NCI-H82 treated with DMSO at 0.1 percent for 48 hours (cell line): Measurements from ENCODE around the gene TBC1D32.
"Not testable (repeated sequence)": the region's sequence is repeated elsewhere in the genome, so short reads cannot be mapped to it uniquely, and the experiment has no call there.

Source experiments
- DNase-seq: peaks from one replicate; lab custom pipeline; 2025; ENCODE audit not compliant: unreplicated experiment; lab: John Stamatoyannopoulos, UW

Gene TBC1D32

DNA sequence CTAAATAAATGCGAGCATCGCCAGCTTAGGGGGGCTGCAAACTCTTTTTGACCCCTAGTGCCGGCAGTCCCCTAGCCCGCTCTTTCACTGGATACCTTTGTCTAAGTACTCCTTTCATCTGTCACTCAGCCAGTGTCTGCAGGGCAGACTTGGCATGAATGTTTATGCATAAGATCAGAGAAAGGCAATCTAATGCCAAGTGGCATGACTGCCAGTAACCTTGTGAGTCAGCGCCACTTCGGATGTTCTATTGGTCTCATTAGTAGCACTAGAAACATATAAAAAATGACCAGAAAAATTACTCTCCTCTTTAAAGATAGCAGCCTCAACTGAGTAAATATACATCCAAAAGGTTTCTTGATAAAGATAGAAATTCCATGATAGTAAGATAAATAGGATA lies 192.2 kb downstream of the TBC1D32 start:
- no peak for DNase-seq

- peak; percentile 93 for DNase-seq
Measured at GRCh38 chr6:121135425-121135824, 198.9 kb downstream of the TBC1D32 start.

DNA sequence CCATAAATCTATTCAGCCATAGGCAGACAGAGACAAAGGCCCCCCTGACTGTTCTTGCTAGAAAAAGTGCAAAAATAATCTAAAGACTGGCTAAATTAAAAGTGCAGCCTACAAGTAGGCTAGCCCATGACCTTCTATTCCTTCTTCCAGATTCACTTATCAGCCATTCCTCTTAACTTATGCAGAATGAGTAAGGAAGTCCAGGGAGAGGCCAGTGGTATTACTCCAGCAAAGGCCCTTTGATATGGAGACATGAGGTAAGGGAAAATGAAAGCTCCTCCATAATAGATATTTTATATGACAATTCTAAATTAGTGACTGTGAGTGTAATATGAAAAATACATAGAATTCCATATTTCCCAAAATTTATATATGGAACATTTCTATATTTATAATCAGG lies 199.4 kb downstream of the TBC1D32 start:
- DNase-seq: no peak

GRCh38 chr6:121124600-121124999 lies 209.7 kb downstream of the TBC1D32 start:
- no peak for DNase-seq

- no peak for DNase-seq
Measured at GRCh38 chr6:121112356-121112755, 221.9 kb downstream of the TBC1D32 start.

DNA sequence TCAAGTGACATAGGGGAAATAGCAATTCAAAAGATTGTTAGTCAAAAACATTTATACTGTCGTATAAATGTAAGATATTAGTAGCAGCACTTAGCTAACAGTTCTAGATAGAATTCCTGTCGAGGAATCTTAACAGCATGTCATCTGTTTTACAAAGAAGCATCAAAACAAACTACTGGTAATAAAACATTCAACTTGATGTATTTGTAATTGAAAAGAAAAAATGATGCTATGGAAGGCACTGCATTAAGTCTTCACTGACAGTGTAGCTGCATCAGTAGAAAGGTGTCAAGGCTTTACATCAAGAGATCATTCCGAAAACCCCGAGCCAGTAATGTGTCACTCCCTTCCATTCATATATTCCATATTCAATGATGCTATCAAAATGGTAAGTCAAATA lies 223.5 kb downstream of the TBC1D32 start:
- DNase-seq: no peak

- no peak for DNase-seq
Measured at GRCh38 chr6:121106962-121107361, 227.3 kb downstream of the TBC1D32 start.

DNA sequence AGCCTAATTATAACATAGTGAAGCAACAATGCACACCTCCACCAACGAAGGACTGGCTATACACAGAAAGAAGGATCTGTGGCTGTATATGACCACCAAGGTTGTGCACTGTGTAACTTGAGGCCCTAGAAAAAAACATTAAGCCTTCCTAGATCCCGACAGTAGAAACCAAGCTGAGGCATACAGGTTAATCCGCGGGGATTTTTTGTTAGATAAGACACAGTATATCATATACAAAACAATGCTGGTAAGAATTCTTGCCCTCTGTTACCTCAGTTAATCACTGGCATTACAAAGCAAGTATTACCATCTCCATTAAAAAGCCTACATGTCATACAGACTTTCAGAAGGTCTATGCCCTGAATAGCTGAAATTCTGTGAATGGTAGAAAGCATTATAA lies 228.8 kb downstream of the TBC1D32 start:
- DNase-seq: no peak

DNA sequence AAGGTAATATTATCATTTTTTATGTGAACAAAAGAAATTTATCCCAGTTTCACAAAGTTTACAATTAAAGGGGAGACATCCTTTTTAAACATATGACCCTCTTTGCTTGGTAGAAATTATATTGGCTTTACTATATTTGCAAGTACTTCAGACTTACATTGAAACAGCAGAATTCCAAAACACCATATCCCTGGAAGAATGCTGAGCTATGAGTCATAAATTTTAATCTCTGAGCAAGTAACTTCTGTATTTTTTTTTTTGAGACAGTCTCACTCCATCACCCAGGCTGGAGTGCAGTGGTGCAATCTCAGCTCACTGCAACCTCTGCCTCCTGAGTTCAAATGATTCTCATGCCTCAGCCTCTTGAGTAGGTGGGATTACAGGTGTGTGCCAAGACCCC lies 240.4 kb downstream of the TBC1D32 start:
- DNase-seq: no peak

DNA sequence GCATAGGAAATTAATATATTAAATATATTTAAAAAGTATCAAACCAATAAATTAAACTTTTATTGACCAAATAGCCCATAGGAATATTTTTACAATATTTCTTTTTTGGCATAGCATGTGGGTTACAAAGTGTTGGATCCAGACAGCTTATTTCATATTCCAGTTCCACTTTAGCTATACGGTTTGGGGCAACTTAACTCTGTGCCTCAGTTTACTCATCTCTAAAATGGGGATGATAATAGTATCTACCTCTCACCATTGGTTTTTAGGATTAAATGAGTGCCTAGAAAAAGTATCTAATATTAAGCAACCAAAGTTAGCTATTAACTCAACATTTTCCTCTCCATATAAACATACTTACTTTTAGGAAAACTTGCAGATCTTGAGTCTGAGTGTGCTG lies 243.8 kb downstream of the TBC1D32 start:
- no peak for DNase-seq

DNA sequence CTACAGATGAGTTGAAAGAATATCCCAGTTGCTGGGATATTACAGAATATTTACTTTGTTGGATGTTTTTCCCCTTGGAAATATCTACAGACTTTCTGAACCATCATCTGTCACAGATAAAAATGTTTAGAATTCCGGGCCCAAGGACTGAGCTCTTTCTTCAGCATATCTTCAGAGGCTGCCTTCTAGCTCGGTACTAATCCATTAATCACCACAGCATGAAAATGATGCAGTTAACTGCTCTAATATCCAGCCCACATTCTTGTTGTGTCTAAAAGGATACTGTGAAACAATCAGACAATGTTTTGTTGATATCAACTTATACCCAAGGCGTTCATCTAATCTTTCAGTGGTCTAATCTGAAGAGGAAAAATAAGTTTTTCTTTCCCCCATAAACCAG lies 247.4 kb downstream of the TBC1D32 start:
- DNase-seq: peak; percentile 32

DNA sequence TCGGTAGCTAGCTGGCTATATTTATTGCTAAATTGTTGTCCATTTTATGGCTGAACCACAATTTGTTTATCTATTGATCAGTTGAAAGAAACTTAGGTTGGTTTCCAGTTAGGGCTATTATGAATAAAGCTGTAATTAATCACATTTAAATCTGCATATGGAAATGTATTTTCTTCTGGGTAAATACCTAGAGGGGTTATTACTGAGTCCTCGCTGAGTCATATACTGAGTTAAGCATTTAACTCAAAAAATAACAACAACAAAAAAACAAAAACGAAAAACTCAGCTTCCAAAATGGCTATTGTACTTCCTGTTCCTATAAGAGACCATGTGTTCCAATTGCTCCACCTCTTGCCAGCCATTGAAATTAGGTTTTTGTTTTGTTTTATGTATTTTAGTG lies 258.2 kb downstream of the TBC1D32 start:
- DNase-seq: no peak

DNA sequence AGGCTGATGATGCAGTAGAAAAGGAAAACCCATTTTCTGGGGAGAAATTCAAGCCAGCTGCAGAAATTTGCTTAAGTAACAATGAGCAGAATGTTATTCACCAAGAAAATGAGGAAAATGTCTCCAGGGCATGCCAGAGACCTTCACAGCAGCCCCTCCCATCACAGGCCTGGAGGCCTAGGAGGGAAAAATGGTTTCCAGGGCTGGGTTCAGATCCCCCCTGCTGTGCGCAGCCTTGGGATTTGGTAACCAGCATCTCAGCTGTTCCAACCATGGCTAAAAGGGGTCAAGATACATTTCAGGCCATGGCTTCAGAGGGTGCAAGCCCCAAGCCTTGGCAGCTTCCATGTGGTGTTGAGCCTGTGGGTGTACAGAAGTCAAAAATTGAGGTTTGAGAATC lies 265.5 kb downstream of the TBC1D32 start:
- not testable (repeated sequence) for DNase-seq

DNA sequence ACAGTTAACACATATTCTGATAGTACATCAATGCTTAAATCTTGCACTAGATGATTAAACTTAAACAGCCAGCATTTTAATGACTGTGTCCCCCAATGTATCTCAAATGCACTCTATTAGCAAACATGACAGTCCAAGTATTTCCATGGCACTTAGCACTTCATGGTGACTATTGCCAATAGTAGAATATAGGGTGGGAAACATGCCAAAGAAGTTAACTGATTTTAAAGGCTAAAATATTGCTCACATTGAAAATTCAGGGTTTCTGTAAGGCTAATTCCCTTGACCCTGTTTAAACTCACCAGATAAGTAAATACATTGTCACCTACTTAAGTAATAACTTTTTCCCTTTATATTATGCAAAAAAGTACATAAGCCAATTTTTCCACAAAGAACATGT lies 266.9 kb downstream of the TBC1D32 start:
- DNase-seq: no peak

DNA sequence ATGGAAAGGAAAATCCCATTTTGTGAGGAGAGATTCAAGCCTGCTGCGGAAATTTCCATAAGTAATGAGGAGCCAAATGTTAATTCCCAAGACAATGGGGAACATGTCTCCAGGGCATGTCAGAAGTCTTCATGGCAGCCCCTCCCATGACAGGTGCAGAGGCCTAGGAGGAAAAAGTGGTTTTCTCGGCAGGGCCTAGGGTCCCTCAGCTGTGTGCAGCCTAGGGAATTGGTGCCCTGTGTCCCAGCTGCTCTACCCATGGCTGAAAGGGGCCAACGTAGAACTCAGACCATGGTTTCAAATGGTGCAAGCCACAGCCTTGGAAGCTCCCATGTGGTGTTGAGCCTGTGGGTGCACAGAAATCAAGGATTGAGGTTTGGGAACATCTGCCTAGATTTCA lies 269.9 kb downstream of the TBC1D32 start:
- DNase-seq: no peak

DNA sequence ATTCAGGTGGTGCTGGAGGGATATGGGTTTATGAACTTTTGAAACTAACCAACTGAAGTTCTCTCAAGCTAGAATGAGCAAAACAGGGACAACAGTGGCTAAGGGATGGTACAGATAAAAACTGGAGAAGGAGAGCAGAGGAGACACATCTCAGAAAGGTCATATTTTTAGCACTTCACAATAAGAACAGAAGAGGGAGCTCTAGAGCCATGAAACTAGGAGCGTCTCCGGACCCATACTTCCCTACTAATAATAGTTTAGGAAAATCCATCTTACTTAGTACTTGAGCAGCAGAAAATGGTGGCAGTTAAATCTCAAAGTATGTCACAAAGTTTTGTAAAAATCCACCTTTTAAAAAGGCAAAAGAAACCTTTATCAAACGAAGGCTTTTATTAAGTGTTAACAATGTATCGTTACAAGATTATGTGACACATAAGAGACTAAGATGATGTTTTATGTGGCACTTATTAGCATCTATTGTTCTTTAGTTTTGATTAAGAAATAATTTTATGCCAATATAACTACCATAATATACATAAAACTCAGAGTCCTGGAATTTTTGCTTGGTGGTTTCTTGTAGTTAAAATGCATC lies 278.6 kb downstream of the TBC1D32 start:
- DNase-seq: peak; percentile 72

GRCh38 chr6:121048593-121048992 lies 285.7 kb downstream of the TBC1D32 start:
- DNase-seq: not testable (repeated sequence)

DNA sequence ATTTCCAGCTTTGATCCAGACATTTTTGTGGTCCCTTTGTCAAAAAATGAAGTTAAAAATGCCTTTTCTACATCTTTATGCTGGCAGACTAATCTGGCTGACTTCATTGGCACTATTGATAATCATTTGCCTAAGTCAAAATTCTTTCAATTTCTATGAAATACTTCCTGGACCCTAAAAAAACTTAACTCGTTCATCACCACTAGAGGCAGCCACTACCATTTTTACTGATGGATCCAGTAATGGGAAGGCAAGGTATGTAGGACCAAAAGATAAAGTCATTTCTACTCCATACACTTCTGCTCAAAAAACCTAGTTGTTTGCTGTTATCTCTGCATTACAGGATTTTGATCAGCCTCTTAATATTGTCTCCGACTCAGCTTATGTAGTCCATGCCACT lies 289.4 kb downstream of the TBC1D32 start:
- not testable (repeated sequence) for DNase-seq

DNA sequence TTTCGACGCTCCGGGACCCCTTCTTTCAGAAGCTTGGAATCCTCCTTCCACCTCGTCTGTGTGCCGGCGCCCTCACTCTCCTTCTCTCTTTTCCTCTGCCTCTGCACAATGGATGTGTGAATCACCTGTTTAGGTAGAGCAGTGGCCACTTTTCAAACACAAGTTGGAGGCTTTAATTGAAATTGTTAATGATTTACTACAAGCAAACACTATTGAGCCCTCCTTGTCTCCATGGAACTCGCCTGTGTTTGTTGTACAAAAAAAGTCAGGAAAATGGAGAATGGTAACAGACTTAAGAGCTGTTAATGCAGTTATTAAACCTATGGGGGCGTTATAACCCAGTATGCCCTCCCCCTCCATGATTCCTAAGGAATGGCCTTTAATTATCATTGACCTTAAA lies 290.6 kb downstream of the TBC1D32 start:
- not testable (repeated sequence) for DNase-seq

DNA sequence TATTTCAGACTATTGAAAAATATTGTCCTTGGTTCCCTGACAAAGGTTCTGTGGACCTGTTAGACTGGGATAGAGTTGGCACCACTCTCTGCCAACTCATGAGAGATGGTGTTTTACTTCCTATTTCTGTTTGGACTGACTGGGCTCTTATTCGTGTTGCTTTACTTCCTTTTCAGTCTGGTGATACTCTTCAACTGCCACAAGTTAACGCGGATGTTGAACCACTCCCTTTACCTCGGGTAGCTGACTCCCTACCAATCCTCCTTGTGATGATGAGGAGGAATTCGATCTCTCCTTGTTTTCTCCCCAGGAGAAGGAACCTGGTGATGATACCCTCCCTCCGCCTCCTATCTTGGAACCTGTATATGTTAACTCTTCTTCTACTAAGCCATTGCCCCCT lies 291.1 kb downstream of the TBC1D32 start:
- DNase-seq: not testable (repeated sequence)

- no peak for DNase-seq
Measured at GRCh38 chr6:121042766-121043165, 291.5 kb downstream of the TBC1D32 start.

DNA sequence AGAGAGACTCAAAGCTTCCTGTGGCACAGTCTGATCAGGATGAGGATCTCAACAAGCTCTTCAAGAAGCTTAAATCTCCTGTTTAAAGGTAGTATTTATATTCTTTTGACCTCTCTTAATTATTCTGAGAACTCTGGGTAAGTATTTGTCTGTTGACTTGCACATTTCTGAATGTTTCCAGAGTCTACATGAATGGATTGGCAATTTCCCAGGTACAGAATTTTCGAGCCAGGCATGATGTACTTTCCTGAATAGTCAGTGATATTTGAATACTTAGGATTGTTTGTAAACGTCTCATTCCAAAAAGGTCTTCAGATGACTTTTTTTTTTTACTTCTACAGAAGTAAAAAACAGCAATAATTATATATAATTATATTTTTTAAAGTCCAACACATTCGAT lies 293.4 kb downstream of the TBC1D32 start:
- DNase-seq: no peak

GRCh38 chr6:121033091-121033490 lies 301.2 kb downstream of the TBC1D32 start:
- DNase-seq: no peak
